Liver (tissue), 9 donors: ENCODE measurements around the gene SH3PXD2B. TPM values are rescaled to one million over a fixed set of nuclear protein-coding genes. Genes with fewer than 3 reads are reported as not detected.

Experiments used
- DNase-seq: peaks from one replicate; pipeline ENCODE4 v3.0.0-alpha.2; 2017; ENCODE audit warnings: low spot score
- H3K27ac ChIP-seq, 2 donors: one replicate each; pipeline ENCODE4 v1.7.0; 2013; ENCODE audit warnings: inconsistent platforms in 2 of 2, low read length in 2 of 2, control low read depth in 1 of 2, low read depth in 1 of 2, mild to moderate bottlenecking in 1 of 2
- H3K27me3 ChIP-seq, 4 donors: one replicate each; pipeline versions ENCODE4 v1.6.1 to v1.7.0; 2013; ENCODE audit warnings: low read length in 3 of 4, inconsistent platforms in 1 of 4, mild to moderate bottlenecking in 1 of 4, moderate library complexity in 1 of 4; ENCODE audit not compliant: control insufficient read depth in 4 of 4, insufficient read depth in 4 of 4
- H3K36me3 ChIP-seq, 4 donors: one replicate each; pipeline versions ENCODE4 v1.6.1 to v1.7.0; 2013; ENCODE audit warnings: low read length in 3 of 4, mild to moderate bottlenecking in 3 of 4, low read depth in 1 of 4, moderate library complexity in 1 of 4; ENCODE audit not compliant: control insufficient read depth in 4 of 4, insufficient read depth in 3 of 4
- H3K4me1 ChIP-seq, 4 donors: one replicate each; pipeline versions ENCODE4 v1.6.1 to v1.7.0; 2013; ENCODE audit warnings: low read length in 3 of 4, mild to moderate bottlenecking in 3 of 4, moderate library complexity in 1 of 4; ENCODE audit not compliant: control insufficient read depth in 4 of 4, insufficient read depth in 4 of 4
- H3K4me3 ChIP-seq, 3 donors: one replicate each; pipeline versions ENCODE4 v1.6.1 to v1.7.0; 2013; ENCODE audit warnings: low read length in 3 of 3, control low read depth in 1 of 3, low read depth in 1 of 3, mild to moderate bottlenecking in 1 of 3
- H3K9ac ChIP-seq, 2 donors: one replicate each; pipeline ENCODE4 v1.7.0; 2013; ENCODE audit warnings: low read length in 2 of 2, mild to moderate bottlenecking in 2 of 2, moderate library complexity in 2 of 2, control low read depth in 1 of 2, low read depth in 1 of 2
- H3K9me3 ChIP-seq, 4 donors: one replicate each; pipeline versions ENCODE4 v1.6.1 to v1.7.0; 2013; ENCODE audit warnings: low read length in 3 of 4; ENCODE audit not compliant: control insufficient read depth in 4 of 4
- EGR1 ChIP-seq, 2 donors: IDR thresholded peaks; 2 replicates each; pipeline ENCODE4 v1.6.1; 2016 to 2018; ENCODE audit warnings: antibody characterized with exemption in 2 of 2, low read depth in 2 of 2
- FOXA1 ChIP-seq: IDR thresholded peaks from 2 replicates; pipeline ENCODE4 v1.6.1; 2016; ENCODE audit warnings: antibody characterized with exemption
- FOXA2 ChIP-seq: IDR thresholded peaks from 2 replicates; pipeline ENCODE4 v1.6.1; 2016; ENCODE audit warnings: antibody characterized with exemption
- GABPA ChIP-seq, 2 donors: IDR thresholded peaks in 1 of 2; conservative IDR thresholded peaks in 1 of 2; 2 replicates each; pipeline ENCODE4 v1.6.1; 2016; ENCODE audit warnings: antibody characterized with exemption in 2 of 2, mild to moderate bottlenecking in 1 of 2, moderate library complexity in 1 of 2
- HNF4A ChIP-seq, 2 donors: conservative IDR thresholded peaks; 2 replicates each; pipeline ENCODE4 v1.6.1; 2016; ENCODE audit warnings: antibody characterized with exemption in 2 of 2, mild to moderate bottlenecking in 2 of 2
- HNF4G ChIP-seq: IDR thresholded peaks from 2 replicates; pipeline ENCODE4 v1.6.1; 2016; ENCODE audit warnings: antibody characterized with exemption
- JUND ChIP-seq, 2 donors: IDR thresholded peaks; 2 replicates each; pipeline ENCODE4 v1.6.1; 2016; ENCODE audit warnings: antibody characterized with exemption in 2 of 2
- RAD21 ChIP-seq, 2 donors: IDR thresholded peaks; 2 replicates each; pipeline ENCODE4 v1.6.1; 2016; ENCODE audit warnings: antibody characterized with exemption in 2 of 2, mild to moderate bottlenecking in 2 of 2
- REST ChIP-seq: IDR thresholded peaks from 2 replicates; pipeline ENCODE4 v1.6.1; 2016; ENCODE audit warnings: antibody characterized with exemption, mild to moderate bottlenecking
- RXRA ChIP-seq, 2 donors: IDR thresholded peaks; 2 replicates each; pipeline ENCODE4 v1.6.1; 2017 to 2018; ENCODE audit warnings: antibody characterized with exemption in 2 of 2, mild to moderate bottlenecking in 1 of 2
- SP1 ChIP-seq: IDR thresholded peaks from 2 replicates; pipeline ENCODE4 v1.6.1; 2018; ENCODE audit warnings: antibody characterized with exemption, mild to moderate bottlenecking
- TAF1 ChIP-seq: conservative IDR thresholded peaks from 2 replicates; pipeline ENCODE4 v1.6.1; 2016; ENCODE audit warnings: antibody characterized with exemption, mild to moderate bottlenecking
- YY1 ChIP-seq: IDR thresholded peaks from 2 replicates; pipeline ENCODE4 v1.6.1; 2016; ENCODE audit warnings: antibody characterized with exemption, mild to moderate bottlenecking
- ZBTB33 ChIP-seq: IDR thresholded peaks from 2 replicates; pipeline ENCODE4 v1.6.1; 2016; ENCODE audit warnings: antibody characterized with exemption
- WGBS: extraction: QIAGEN DNeasy Blood & Tissue Kit; methylation state at CpG from one replicate; pipeline ENCODE4 v1.1.7; 2013; 5-methylcytosine and 5-hydroxymethylcytosine counted together
- polyA plus RNA-seq, 2 donors: library from polyadenylated mRNA; stranded (reverse) in 1 of 2; unstranded in 1 of 2; fragments of 200-250 nt in 1 of 2; fragments of >200 nt in 1 of 2; fragmentation: Nextera tagmentation in 1 of 2; extraction: Ambion mirVana in 1 of 2; gene quantifications; one replicate each; pipeline versions ENCODE4 v1.2.1 to v1.2.3, GENCODE V29; 2013 to 2015
- total RNA-seq, 2 donors: library from RNA; depleted of rRNA; stranded (reverse); fragments of >200 nt; gene quantifications; one replicate each; pipeline ENCODE4 v1.2.3, GENCODE V29; 2014
- TF ChIP-seq, protein P1 (sequence below): IDR thresholded peaks from 2 replicates; pipeline ENCODE4 v1.6.1; 2016; ENCODE audit warnings: antibody characterized with exemption
- donor health status: healthy.
- donor health status: healthy.
- donor health status: healthy.
- donor health status: healthy.
- donor health status: healthy.

The SH3PXD2B gene
- total and polyA plus RNA-seq, 4 donors, result 1.1 to 3.3 (median 2.2) TPM

DNA sequence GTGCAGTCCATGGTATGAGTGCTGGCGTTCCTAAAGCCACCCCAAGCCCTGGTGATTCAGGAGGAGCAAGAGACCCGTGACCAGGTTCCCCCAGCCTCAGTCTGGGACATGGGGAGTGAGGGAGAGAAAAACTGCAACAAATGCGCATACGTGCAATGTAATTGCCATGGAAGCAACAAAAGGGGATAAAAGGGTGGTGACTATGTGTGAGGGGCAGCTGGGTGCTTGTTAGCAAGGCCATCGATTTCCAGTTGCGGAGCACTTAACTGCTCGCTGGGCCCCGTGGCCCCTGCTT lies 709 bp upstream of the SH3PXD2B start (continued):
- TF ChIP-seq GABPA (IDR thresholded peaks at IDR 0.05 in 1 of 2, conservative IDR thresholded peaks at IDR 0.05 in 1 of 2), result no peak

DNA sequence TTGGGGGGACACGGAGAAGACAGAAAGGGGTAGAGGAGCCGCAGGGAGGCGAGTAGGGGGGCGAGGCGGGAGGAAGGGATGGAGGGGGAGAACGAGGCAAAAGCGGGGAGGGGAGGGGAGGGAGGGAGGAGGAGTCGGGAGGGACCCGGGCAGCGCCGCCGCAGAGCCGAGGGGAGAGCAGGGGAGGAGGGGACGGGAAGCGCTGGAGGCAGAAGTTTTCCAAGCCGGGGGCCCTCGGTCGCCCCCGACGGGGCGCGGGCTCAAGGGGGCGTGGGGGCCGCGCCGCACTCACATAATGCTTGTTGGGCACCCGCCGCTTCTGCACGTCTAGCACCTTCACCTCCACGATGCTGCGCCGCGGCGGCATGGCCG lies 353 bp downstream of the SH3PXD2B start:
- peak overlapping the region; percentile 20 to 67 for H3K9ac ChIP-seq
- no peak for DNase-seq
- peaks cover 0 to 13% (median 9%) of the 10 kb centered on the region in 4 donors for H3K4me1 ChIP-seq
- no peaks in the 10 kb centered on the region for H3K9me3 ChIP-seq
- TF ChIP-seq YY1 (no peak), ZBTB33 (no peak), FOXA1 (no peak), REST (no peak), JUND (IDR thresholded peaks at IDR 0.05) (no peak), SP1 (no peak), RAD21 (IDR thresholded peaks at IDR 0.05) (no peak), TAF1 (no peak), EGR1 (IDR thresholded peaks at IDR 0.05; ENCODE audit: low read depth in 2 of 2) (no peak), HNF4G (no peak), FOXA2 (no peak), GABPA (IDR thresholded peaks at IDR 0.05 in 1 of 2, conservative IDR thresholded peaks at IDR 0.05 in 1 of 2) (no peak), HNF4A (conservative IDR thresholded peaks at IDR 0.05) (no peak)
- TF ChIP-seq, protein P1, sequence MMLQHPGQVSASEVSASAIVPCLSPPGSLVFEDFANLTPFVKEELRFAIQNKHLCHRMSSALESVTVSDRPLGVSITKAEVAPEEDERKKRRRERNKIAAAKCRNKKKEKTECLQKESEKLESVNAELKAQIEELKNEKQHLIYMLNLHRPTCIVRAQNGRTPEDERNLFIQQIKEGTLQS, result no peak
- under 1% methylated on average over 35 of the region's 35 CpGs for WGBS
- no peaks in the 10 kb centered on the region for H3K27me3 ChIP-seq
- H3K4me3 ChIP-seq, result peak overlapping the region; percentile 61 to 82 (median 80)
- peaks cover 0 to 3% (median 0%) of the 10 kb centered on the region in 4 donors for H3K36me3 ChIP-seq
- no peak overlapping the region for H3K27ac ChIP-seq

DNA sequence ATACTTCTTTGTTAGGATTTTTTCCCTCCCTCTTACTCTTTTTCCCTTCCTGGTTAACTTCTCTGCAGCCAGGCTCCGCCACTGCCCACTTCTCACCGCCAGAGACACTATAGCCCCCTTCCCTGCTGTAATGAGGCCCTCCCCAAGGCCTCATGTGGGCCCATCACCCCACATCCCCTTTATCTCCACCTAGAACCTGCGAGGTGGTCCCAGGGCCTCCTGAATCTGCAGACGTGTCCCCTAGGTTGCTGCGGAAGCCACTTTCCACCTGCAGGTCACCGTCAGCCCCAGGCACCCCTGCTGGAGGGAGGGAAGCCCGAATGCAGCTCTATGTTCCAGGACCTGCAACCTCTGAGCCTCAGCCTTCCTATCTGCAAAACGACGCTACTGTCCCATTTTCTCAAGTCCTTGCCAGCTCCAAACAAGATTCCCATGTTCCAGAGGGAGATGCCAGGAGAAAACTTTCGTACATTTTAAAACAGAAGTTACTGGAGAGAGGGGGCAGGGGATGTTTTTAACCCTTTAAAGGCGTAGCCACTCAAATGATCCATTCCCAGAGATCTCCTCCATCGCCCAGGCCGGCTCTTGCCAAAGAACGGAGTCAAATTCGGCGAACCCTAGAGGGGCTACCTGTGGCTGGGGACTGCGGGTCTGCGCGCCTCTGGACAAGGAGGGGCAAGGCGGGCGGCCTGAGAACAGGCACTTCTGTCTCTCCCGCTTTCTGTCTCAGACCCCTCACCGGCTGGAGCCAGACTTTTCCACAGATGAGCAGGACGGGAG lies 929 bp downstream of the SH3PXD2B start:
- Histone ChIP-seq H3K9me3 (no peaks in the 10 kb centered on the region), H3K36me3 (peaks cover 0 to 3% (median 0%) of the 10 kb centered on the region in 4 donors), H3K27ac (peak overlapping the region in 1 of 2 donors; percentile 24), H3K27me3 (no peaks in the 10 kb centered on the region), H3K4me1 (peaks cover 0 to 13% (median 9%) of the 10 kb centered on the region in 4 donors), H3K9ac (peak overlapping the region; percentile 20 to 67), H3K4me3 (peak overlapping the region; percentile 12 to 82 (median 80))
- DNase-seq, result no peak
- WGBS, result 31% methylated on average over 24 of the region's 24 CpGs
- no peak for TF ChIP-seq JUND (IDR thresholded peaks at IDR 0.05)
- TF ChIP-seq EGR1 (IDR thresholded peaks at IDR 0.05; ENCODE audit: low read depth in 2 of 2), result no peak
- TF ChIP-seq HNF4G, result no peak
- no peak for TF ChIP-seq FOXA1
- TF ChIP-seq HNF4A (conservative IDR thresholded peaks at IDR 0.05), result no peak
- TF ChIP-seq FOXA2, result no peak
- no peak for TF ChIP-seq GABPA (IDR thresholded peaks at IDR 0.05 in 1 of 2, conservative IDR thresholded peaks at IDR 0.05 in 1 of 2)
- TF ChIP-seq ZBTB33, result no peak
- no peak for TF ChIP-seq RXRA (IDR thresholded peaks at IDR 0.05)
- no peak for TF ChIP-seq RAD21 (IDR thresholded peaks at IDR 0.05)
